Measurements from ENCODE around the gene LLGL1.

- TF ChIP-seq CTCF (IDR thresholded peaks at IDR 0.05 in 2 of 3, conservative IDR thresholded peaks at IDR 0.05 in 1 of 3; ENCODE audit: borderline replicate concordance in 1 of 3, insufficient read depth in 1 of 3, low read depth in 2 of 3, low read length in 2 of 3) (no peak), POLR2A (IDR thresholded peaks at IDR 0.05; ENCODE audit: borderline replicate concordance, extremely low read depth, insufficient read depth, insufficient read length) (no peak), YY1 (IDR thresholded peaks at IDR 0.05; ENCODE audit: extremely low read depth, insufficient replicate concordance, low read depth, low read length) (no peak)
Observed at GRCh38 chr17:18230288-18231141, 5.1 kb downstream of the LLGL1 start.
